ENCODE results near the gene MTPN.

Gene MTPN

DNA sequence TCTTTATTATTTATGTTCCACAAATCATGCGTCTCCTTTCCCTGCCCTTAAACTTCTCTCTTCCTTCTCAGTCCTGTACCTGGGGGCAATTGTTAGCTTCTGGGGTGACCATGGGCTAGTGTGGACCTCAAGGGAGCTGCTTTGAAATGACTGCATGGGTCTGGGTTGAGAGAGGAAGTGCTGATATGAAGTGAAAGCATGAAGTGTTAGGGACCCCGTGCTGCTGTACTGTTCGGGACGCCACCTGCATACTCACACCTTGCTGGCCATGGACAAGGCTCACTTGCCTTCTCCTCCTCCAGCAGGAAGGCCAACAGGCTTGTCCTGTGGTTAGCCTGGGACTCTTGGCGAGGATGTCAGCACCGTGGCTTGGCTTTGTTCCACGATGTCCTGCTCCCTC, 56.7 kb downstream of the MTPN start:
- DNase-seq = no peak

- peak; percentile 29 for DNase-seq
These were observed 57.9 kb downstream of the MTPN start for GRCh38 chr7:135919071-135919841.

GRCh38 chr7:135918134-135918533, 59.0 kb downstream of the MTPN start:
- no peak for DNase-seq

DNA sequence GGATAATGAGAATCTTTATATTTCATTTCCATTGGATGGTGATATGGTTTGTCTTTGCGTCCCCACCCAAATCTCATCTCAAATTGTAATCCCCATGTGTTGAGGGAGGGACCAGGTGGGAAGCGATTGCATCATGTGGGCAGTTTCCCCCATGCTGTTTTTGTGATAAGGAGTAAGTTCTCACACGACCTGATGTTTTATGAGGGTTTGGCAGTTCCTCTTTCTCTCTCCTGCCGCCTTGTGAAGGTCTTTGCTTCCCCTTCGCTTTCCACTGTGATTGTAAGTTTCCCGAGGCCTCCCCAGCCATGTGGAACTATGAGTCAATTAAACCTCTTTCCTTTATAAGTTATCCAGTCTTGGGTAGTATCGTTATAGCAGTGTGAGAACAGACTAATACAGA, 59.4 kb downstream of the MTPN start:
- no peak for DNase-seq

- DNase-seq = no peak
These were observed 62.8 kb downstream of the MTPN start for GRCh38 chr7:135914346-135914745.

DNA sequence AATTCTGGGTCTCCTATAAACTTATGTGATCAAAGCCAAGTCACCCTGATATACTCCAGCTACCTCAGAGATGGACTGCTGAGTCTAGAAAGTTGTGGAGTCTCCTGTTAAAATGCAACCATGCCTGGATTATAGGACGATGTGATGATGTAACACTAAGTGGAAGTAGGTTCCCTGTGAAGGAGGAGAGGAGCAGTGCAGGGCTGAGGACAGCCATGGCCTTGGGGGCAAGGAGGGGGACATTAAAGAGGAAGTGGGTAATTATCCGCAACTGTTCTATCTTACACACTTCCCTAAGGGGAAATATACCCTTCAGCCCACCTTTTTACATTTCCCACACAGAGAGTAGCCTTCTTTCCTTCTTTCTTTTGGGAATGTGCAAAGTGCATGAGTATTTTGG, 63.8 kb downstream of the MTPN start:
- DNase-seq = no peak

- no peak for DNase-seq
These were observed 66.1 kb downstream of the MTPN start for GRCh38 chr7:135911099-135911498.

DNA sequence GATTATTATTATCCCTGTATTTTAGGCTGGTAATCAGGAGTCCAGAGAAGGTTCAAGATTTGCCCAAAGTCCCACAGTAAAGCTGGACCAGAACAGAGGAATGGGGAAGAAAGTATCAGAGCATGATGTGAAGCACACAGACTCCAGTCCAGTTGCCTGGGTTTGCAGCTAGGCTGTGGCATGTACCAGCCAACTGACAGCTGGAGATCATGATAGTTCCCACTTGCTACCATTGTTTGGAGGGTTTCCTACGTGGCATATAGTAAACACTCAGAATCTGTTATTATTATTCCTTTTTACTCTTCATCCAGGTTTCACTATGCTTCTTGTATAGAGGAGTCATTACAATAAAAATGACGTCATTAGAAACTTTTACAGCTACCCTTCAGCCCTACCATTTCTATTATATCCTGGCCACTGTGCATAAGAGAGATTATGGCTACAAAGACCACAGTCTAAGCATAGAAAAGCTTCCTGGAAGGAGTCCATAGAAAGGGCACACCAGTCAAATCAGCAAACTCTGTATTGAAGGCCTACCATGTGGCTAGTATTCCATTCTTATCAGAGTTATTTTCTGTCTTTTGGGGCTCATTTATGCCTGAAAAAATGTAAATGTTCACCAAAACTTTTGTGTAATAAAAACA, 66.6 kb downstream of the MTPN start:
- DNase-seq = no peak

DNA sequence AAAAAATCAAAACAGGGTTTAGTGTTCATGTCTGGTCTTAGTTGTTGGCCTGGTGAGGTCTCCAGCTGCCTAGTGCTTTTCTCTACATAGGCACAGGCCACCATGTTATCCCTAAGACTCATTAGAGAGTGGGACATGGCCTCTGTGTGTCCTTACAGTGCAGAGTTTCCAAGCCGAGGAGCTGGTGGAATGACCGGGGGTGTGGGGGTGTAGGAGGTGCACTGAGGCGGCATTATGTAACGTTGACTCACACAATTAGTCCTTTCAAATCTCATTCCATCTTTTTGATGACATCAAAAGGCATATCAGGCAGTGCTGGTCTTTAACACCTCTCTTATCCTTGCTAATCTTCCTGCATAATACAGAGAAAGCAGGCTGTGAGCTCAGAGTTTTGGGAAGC, 71.3 kb downstream of the MTPN start:
- DNase-seq = no peak

DNA sequence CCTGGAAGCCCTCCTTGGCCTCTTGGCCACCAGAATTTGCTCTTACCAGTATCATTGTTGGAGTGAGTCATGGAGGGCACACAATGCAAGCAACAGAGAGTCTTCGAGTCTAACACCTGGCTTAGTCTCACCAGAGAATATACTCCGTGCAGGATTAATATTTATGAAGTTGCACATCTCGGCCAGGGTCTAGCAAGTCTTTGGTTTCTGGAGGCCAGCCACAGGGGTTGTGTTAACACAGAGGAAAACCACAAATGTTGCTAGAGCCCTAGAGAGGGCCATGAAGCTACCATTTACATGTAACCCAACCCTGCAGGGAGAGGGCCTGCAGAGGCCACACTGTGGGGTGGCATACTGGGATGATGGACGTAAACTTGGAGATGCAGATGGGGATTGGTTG, 71.8 kb downstream of the MTPN start:
- no peak for DNase-seq

DNA sequence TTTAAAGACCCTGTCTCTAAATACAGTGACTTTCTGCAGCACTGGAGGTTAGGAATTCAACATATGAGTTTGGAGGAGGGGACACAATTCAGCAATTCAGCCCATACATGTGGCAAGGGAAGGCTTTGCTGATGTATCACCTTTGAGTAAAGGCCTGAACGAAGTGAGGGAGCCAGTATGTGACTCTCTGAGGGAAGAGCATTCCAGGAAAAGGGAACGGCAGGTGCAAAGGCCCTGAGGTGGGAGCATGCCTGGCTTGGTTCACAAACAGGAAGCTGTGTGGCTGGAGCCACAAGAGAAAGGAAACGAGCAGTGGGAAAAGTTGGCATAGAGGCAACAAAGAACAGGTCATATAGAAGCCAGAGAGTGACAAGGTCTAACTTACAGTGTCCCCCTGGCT, 72.9 kb downstream of the MTPN start:
- no peak for DNase-seq

DNA sequence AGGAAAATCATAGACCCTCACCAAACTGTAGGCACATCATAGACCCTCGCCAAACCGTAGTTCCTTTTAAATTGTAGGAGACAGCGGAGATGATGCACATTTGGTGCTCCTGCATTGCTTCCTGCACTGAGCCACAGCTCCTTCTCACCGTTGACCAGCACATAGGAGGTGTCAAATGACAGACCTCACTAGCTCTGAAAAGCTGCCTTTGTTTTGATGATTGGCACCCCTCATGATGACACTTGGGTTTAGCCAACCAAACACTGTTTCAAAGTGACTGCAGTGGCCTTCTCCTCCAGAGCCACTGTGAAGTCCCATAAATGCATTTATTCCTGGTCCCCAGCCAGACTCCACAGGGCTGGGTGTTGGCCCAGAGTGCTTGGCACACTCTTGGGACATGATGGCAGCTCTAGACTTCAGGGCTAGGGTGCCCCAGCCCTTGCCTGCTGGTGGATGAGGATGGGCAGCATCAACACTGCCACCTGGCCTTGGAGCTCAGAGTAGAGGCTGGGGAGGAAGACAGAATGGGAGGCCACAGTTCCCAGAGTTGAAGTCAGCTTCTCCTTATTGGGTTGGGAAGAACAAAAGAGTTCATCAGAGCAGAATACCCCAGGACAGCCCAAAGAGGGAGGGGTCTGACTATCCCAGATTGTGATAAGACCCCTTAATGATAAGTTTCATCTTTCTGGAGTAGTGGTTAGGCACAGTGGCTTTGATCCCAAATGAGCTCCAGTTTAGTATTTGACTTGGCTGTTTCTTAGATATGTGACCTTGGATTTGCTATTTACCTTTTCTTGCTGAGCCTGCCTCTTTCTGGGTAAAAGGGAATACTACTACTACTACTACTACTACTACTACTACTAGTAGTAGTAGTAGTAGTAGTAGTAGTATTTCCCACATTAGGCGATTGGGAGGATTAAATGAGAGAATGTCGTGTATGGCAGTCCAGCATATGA, 75.3 kb downstream of the MTPN start:
- DNase-seq = no peak

DNA sequence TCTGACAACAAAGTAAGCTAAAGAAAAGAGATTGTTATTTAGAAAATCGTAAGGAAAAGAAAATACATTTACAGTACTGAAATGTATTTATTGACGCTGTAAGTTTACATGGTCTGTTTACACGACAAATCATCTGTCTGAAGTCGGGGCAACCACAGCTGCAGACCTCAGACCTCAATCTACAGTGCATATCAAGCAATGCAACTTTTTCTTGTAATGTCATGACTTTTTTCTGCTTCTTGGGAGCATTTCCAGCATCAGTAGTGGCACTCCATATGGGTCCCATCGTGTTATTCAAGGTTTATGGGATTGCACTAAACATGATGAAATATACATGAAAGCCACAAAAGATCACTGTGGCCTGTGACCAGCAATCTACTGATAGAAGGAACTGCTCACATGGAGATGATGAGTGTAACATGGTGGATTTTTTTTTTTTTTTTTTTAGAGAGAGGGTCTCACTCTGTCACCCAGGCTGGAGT, 77.1 kb downstream of the MTPN start:
- DNase-seq = no peak

GRCh38 chr7:135899458-135900064, 77.6 kb downstream of the MTPN start:
- DNase-seq = no peak

GRCh38 chr7:135898226-135898625, 78.9 kb downstream of the MTPN start:
- no peak for DNase-seq

DNA sequence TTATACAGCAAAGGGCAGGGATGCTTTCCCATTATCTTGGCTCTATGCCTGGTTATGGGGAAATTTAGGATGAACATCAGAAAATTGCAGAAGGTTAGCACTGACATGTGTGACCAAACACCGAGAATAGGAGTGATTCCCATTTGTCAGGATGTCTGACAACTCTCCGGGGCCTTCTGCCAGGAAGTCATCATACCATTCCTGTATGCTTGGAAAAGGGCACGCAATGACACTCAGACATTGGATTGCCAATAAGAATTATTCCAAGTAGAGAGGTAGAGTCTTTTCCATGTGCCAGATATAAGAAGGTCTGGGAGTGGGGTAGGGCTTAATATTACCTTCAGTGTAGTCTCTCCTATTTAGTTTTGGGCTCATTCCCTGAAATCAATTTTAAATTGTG, 82.3 kb downstream of the MTPN start:
- no peak for DNase-seq

- no peak for DNase-seq
These were observed 87.3 kb downstream of the MTPN start for GRCh38 chr7:135889823-135890222.

GRCh38 chr7:135888740-135889139, 88.4 kb downstream of the MTPN start:
- DNase-seq = no peak

DNA sequence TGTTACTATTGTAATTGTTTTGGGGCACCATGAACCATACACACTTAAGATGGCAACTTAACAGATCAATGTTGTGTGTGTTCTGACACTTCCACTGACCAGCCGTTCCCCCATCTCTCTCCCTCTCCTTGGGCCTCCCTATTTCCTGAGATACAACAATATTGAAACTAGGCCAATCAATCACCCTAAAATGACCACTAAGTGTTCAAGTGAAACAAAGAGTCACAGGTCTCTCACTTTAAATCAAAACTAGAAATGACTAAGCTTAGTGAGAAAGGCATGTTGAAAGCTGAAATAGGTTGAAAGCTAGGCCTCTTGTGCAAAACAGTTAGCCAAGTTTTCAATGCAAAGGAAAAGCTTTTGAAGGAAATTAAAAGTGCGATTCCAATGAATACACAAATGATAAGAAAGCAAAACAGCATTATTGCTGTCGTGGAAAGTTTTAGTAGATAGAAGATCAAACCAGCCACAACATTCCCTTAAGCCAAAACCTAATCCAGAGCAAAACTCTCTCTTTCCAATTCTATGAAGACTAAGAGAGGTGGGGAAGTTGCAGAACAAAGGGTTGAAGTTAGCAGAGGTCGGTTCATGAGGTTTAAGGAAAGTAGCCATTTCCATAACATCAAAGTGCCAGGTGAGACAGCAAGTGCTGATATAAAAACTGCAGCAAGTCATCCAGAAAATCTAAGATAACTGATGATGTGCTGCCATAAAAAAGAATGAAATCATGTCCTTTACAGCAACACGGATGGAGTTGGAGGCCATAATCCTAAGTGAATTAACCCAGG, 90.6 kb downstream of the MTPN start:
- no peak for DNase-seq

- DNase-seq = no peak
These were observed 92.5 kb downstream of the MTPN start for GRCh38 chr7:135884495-135885232.

GRCh38 chr7:135879233-135879632, 97.9 kb downstream of the MTPN start:
- no peak for DNase-seq
